NK-92 (cell line): Measurements from ENCODE around the gene MYH9.

ENCODE experiments used
- DNase-seq: peaks from one replicate; lab custom pipeline; 2025; ENCODE audit not compliant: unreplicated experiment; lab: John Stamatoyannopoulos, UW

Gene MYH9

DNA sequence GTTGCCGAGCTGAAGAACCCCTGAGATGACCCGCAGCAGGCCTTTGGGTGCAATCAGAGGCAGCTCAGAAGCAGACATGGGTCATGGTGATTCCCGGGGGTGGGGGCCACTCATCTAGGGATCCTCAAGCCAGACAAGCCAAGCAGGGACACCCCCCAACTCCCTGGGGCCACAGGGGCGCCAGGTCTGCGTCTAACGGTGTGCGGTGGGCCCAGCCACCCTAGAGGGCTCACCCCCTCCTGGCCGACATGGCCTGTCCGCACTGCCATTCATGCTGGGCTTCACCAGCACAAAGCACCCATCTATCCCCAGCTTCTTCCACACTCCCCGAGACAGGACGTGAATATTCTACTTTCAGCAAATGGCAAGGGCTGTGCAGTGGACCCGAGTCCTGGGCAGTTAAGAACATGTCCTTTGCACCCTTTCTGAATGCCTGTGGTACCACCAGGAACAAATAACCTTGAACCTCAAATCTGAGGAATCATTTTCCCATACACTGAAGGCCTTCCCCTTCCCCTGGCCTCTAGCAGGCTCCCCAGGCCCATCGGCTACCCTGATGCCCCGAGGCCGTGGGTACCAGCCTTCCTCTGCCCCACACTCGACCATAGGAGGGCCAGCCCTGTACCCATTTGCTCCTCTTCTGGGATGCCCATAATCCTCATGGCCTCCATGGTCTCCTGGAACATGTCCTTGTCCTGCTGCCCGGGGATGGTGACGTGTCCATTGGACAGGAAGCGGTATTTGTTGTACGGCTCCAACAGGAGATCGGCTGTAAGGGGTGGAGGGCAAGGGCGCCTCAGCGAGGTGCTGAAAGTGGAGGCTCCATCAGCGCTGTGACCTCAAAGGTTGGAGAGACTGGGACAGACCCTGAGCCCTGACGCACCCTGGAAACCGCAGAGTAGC lies 67.9 kb downstream of the MYH9 start:
- DNase-seq, result no peak

DNA sequence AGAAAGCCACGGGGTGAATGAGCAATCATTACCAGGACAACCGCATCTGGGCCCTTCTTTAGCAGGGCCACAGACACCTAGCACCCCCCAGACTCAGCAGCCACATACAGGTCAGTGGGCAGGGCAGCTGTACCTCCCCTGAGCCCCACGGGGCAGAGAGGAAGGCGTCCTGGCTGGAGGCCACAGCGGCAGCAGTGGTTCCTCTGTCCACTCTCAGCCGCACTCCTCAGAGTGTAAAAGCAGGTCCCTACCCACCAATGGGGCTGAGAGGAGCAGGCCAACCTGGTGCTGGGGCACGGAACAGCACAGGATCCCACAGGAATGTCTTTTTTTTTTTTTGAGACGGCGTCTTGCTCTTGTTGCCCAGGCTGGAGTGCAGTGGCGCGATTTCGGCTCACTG lies 69.3 kb downstream of the MYH9 start:
- no peak for DNase-seq

- DNase-seq, result no peak
Measured at GRCh38 chr22:36317658-36318271, 70.0 kb downstream of the MYH9 start.

GRCh38 chr22:36316419-36316818 lies 71.3 kb downstream of the MYH9 start:
- DNase-seq, result no peak

GRCh38 chr22:36315325-36315724 lies 72.4 kb downstream of the MYH9 start:
- no peak for DNase-seq

DNA sequence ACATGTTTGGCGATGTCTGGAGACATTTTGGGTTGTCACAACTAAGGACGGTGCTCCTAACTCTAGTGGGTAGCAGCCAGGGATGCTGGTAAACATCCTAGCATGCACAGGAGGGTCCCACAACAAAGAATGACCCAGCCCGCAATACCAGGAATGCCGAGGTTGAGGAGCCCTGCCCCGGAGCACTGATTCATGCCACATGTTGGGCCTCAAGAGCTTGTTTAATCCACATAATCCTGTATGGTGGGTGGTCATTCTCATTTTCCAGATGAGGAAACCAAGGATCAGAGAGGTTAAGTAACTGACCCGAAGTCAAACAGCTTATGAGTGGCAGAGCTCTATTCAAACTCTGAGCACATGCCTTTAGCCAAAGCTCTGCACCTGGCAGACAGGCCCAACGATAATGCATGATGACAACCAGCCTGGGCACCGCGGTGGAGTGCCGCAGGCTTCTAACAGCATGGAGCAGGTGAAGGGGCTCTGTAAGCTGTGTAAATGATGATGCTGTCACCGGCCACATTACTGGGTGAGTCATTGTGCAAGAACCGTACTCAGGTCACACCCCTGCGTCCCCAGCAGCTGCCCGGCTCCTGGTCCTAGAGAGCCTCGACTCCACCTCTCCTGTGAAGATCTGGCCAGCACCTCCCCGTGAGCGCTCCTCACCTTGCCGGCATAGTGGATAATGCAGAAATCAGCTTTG lies 76.2 kb downstream of the MYH9 start:
- no peak for DNase-seq

GRCh38 chr22:36308880-36309279 lies 78.9 kb downstream of the MYH9 start:
- DNase-seq, result no peak

- no peak for DNase-seq
Measured at GRCh38 chr22:36306227-36306626, 81.5 kb downstream of the MYH9 start.

DNA sequence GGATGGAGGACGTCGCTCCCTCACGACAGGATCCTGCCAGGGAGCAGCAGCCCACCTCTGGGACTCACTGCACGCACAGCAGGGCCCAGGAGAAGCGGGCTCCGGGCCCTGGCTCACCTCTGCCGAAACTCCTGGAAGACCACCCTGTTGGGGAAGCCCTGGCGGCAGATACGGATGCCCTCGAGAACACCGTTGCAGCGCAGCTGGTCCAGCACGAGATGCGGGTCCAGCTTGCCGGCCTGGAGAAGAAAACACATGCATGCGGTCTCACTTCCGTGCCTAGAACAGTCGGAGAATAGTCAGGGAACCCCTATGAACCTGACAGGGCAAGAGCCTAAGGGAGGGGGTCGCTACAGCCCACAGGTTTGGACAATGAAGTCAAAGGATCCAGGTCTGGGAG lies 82.0 kb downstream of the MYH9 start:
- DNase-seq, result no peak

DNA sequence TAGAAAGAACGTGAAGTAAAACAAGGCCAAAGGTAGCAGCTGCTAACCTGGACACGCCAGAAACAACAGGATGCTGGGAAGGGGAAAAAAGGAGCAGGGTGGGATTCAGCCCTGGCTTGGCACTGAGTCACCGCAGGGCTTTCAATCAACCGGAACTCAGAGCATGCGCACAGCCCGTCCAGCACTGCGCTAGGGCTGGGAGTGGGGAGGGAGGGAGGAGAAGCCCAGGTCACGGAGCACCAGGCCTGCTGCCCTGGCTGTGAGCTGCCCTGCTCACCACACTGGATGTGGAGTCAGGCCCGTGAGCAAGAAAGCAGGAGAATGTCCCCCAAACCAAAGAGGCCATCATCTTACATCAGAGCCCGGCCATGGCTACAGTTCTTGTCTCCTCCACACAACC lies 83.3 kb downstream of the MYH9 start:
- no peak for DNase-seq

GRCh38 chr22:36303874-36304273 lies 83.9 kb downstream of the MYH9 start:
- DNase-seq, result no peak

GRCh38 chr22:36303115-36303467 lies 84.7 kb downstream of the MYH9 start:
- DNase-seq, result no peak

- DNase-seq, result no peak
Measured at GRCh38 chr22:36302439-36303114, 85.2 kb downstream of the MYH9 start.

DNA sequence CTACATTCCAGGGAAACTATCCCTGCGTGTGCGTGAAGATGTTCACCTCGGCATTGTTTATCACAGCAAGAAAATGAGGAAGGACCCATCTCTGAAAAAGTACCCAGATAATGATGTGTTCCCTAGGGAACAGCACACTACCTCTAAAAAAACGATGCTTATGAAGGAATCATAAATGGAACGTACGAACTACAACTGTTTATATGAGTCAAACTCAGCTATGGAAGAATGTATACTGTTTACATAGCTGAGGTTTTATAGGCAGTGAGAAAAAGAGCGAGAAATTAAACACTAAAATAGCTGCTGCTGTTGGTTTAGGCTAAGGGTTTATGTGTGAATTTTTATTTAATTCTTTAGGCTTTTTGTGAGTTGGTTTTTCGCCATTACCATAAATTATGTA lies 85.9 kb downstream of the MYH9 start:
- no peak for DNase-seq

- DNase-seq, result no peak
Measured at GRCh38 chr22:36301384-36301828, 86.4 kb downstream of the MYH9 start.

DNA sequence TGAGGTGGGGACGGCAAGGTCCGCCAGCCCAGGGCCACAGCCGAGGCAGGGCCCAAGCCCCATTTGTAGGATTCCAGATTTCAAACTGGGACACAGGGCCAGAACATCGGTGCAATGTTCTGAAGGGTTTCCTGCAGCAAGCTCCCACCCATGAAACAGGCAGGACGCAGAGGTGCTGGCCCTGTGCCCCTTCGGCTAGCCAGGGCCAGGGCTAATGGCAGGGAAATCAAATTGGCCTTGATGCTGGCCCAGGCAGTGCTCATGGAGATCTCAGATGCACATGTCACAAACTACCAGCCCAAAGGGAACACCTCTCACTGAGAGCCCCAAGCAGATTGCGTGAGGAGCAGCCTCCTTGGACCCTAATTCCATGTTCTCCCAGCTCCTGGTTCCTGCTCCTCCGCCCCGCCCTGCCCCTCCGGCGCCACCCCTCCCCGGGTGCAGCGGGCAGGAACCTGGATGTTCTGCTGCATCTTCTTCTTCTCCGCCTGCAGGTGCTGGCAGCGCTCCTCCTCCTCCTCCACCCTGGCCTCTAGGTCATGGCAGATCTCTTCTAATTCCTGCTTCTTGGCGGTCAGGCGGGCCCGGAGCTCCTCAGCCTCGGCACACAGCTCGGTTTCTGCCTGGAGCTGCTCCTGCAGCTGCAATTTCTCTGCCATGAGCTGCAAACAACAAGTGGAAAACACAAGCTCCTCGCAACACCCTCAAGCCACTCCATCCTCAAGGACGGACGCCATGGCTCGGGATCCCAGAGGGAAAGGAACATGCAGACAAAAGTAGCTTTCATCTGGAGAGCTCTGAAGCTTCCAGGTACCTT lies 87.2 kb downstream of the MYH9 start:
- DNase-seq, result no peak

DNA sequence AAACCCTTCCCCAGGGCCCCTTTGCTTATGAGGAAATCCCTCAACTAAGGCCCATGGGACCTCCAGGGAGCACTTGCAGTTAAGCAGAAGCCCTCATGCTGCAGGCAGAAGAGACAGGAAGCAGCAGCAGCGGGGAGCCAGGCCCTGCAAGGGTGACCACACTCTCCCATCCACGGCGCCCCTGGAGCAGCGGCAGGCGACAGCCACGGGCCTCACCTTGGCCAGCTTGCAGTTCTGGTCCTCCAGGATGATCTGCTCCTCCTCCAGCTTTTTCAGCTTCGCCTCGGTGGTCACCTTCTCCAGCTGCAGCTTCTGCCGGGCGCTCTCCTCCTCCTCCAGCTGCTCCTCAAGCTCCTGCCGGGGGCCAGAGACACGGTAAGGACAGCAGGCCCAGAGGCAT lies 87.9 kb downstream of the MYH9 start:
- no peak for DNase-seq

DNA sequence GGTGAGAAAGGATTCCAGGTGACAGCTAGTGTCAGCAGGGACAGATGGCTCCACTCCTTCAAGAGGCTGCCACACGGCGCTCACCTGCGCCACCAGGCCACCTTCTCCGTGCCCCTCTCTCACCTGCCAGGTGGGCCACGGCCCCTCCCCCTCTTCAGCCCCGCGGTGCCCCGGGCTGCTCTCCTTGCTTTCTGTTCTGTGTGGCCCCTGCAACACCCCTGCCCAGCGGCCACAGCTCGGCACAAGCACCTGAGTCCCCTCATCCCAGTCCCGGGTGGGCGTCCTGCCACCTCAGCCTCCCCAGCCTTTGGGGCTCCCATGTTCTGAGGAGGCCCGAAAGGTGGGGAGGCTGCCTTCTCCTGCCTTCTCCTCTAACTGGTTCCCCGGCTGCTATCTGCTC lies 88.5 kb downstream of the MYH9 start:
- DNase-seq, result no peak

- DNase-seq, result no peak
Measured at GRCh38 chr22:36298601-36299000, 89.2 kb downstream of the MYH9 start.

- DNase-seq, result no peak
Measured at GRCh38 chr22:36298118-36298517, 89.6 kb downstream of the MYH9 start.

- DNase-seq, result no peak
Measured at GRCh38 chr22:36297568-36297967, 90.2 kb downstream of the MYH9 start.
